GM19023 (cell line): ENCODE measurements around the gene MRPL32.

Experiments used
- ATAC-seq: cut with Tn5 transposase; IDR thresholded peaks from one replicate; pipeline ENCODE4 v1.9.1; 2021; ENCODE audit warnings: mild to moderate bottlenecking, moderate library complexity; ENCODE audit not compliant: unreplicated experiment

The MRPL32 gene

GRCh38 chr7:42964293-42964692, 32.1 kb downstream of the MRPL32 start:
- ATAC-seq = no peak

GRCh38 chr7:42964849-42965805, 33.0 kb downstream of the MRPL32 start:
- ATAC-seq = no peak

DNA sequence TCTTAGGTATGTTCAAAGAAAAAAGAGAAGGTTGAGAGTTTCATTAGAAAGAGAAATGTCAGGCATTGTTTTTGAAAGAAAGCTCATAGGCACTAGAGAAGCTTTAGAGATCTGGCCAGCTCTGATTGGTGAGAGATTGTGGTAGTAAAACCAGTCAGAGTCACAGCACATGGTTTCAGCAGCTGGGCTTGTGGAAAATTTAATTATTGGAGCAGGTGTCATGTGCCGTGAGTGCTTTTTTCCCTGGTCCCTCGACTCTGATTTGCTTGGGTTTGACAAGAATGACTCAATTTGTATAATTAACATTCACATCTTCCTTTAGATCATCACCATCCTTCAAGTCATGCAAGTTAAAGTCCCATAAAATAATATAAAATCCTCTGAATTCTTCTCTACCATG, 35.2 kb downstream of the MRPL32 start:
- ATAC-seq = no peak

DNA sequence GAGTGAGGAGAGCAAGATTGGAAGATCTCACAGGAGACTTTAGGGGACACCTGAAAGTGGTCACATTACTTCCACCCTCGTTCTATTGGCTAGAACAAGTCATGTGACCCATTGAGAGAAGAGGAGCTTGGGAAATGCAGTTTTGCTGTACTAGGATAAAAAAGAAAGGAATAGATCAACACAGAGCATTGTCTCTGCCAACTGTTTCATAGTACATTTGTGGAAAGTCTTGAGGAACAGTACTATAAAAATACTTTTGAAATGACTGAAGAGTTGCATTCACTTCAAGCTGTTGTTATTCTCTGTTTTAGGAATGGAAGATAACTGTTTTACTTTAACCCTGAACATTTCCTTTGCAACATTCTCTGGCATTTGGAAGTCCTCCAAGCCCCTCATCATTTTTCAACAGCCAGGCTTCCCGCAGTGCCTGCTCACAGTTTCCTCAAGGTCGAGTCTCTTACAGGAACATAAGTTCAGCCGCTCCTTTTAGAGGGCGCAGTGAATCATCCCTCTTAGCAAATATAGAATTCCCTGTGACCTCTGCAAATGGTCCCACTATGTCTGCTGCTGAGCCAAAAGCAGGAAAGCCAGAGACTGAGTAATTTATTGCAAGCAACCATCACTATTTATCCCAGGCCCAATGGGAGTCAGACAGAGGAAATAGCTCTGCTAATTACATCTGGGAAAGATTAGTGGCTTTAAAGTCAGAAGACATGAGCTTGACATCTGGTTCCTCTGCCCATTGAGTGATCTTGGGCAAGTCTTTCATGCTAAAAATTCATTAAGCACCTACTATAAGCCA, 40.7 kb downstream of the MRPL32 start:
- ATAC-seq = no peak

- ATAC-seq = no peak
Observed at GRCh38 chr7:42976371-42976770, 44.2 kb downstream of the MRPL32 start.

- no peak for ATAC-seq
Observed at GRCh38 chr7:42978496-42978895, 46.3 kb downstream of the MRPL32 start.

DNA sequence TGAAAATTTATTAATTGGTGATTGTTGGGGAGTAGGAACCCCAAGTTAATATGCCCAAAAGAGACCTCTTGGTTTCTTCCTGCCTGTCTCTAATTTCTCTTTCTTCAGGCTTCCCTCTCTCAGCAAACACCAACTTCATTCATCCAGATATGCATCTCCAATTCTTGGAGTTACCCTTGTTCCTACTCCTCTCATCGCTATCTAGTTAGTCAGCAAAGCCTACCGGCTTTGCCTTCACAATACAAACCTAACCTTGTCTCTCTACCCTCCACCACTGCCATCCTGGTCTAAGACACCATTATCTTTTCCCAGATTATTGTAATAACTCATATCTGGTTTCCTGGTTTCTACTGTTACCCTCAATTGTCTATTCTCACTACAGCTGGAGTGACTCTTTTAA, 47.9 kb downstream of the MRPL32 start:
- no peak for ATAC-seq

GRCh38 chr7:42980514-42980913, 48.3 kb downstream of the MRPL32 start:
- no peak for ATAC-seq

GRCh38 chr7:42981601-42982000, 49.4 kb downstream of the MRPL32 start:
- ATAC-seq = no peak

DNA sequence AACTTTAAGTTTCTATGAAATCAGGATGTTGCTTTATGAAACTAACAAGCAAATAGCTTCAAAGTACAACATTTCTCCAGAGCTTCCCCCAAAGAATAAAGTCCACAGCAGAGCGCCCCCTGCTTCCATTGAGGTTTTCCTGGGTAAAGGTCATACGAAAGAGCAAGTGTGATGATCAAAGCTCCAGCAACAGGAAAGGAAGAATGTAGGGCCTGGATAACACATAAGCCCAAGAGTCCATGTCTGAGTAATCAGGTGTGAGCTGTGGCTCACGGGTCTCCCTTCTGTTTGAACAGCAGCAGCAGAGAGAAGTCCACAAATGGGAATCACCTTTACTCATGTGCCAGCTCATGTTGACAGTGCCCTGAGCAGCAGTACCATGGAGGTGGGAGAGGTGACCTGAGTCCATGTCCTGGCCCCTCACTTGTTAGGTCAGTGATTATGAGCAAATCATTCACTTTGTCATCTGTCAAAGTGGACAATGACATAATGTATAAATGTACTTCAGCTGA, 50.5 kb downstream of the MRPL32 start:
- ATAC-seq = no peak

DNA sequence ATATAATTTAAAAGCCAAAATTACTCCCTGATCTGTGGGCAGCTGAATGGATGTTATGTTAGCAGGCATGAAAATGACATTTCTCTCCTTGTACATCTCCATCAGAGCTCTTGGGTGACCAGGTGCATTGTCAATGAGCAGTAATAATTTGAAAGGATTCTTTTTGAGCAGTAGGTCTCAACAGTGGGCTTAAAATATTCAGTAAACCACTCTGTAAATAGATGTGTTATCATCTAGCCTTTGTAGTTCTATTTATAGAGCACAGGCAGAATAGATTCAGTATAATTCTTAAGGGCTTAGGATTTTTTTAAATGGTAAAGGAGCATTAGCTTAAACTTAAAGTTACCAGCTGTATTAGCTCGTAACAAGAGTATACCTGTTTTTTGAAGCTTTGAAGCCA, 52.0 kb downstream of the MRPL32 start:
- no peak for ATAC-seq

DNA sequence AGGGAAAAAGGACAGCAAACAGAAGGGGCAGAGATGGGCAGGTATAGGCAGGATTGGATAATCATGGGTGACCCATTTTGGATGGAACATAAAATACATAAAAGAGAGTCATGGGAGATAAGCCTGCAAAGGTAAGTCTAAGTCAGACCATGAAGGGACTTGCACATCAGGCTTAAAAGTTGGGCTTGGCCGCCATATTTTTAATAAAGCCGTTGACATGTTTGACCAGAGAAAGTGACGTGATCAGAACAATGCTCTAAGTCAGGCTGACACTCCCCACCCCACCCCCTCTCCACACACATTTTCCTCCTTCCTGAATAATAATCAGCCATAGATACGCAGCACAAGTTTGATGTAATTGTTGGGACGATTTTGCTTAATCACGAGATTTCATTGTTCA, 54.0 kb downstream of the MRPL32 start:
- no peak for ATAC-seq

DNA sequence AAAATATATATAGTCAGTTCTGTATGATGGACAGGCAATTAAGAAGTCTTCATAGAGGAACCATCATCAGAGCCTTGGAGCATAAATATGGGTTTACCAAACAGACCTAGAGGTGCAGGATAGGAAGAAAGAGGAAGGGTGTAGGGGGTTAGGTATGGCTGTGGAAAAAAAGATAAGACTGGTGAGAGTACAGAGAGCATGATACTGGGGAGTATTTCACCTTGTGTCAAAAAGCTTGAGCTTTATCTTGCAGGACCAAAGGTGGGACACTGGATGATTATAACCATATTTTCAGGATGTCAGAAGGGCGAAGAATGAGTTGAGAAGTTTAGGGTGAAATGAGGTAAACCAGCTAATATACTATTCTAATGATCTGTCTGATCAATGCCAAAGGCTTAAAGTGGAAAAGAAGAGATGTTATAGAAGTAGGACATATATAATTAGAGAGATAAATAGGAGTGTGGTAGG, 54.6 kb downstream of the MRPL32 start:
- ATAC-seq = no peak
